ENCODE data around the gene PSAPL1.

PSAPL1 gene, protein sequence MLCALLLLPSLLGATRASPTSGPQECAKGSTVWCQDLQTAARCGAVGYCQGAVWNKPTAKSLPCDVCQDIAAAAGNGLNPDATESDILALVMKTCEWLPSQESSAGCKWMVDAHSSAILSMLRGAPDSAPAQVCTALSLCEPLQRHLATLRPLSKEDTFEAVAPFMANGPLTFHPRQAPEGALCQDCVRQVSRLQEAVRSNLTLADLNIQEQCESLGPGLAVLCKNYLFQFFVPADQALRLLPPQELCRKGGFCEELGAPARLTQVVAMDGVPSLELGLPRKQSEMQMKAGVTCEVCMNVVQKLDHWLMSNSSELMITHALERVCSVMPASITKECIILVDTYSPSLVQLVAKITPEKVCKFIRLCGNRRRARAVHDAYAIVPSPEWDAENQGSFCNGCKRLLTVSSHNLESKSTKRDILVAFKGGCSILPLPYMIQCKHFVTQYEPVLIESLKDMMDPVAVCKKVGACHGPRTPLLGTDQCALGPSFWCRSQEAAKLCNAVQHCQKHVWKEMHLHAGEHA

DNA sequence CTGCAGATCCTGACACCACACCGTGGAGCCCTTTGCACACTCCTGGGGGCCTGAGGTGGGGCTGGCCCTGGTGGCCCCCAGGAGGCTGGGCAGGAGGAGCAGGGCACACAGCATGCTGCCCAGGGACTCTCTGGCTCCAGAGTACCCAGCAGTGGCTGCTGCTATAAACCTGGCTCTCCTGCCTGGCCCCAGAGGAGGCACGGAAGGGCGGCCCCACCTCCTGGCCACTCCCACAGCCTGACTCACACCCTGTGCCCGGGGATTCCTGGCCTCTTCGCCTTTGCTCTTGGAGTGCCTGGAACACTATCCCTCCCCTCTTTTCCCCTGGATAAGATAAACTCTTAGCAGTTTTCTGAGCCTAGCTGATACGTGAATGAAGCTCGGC, at the start of gene PSAPL1:
PSAPL1 (minus strand) TSS at position 165 of the 385 bp plus-strand sequence; CDS start at position 114, 51 bp downstream.
- no peak for DNase-seq (ENCODE audit: low read depth in 2 of 2)

DNA sequence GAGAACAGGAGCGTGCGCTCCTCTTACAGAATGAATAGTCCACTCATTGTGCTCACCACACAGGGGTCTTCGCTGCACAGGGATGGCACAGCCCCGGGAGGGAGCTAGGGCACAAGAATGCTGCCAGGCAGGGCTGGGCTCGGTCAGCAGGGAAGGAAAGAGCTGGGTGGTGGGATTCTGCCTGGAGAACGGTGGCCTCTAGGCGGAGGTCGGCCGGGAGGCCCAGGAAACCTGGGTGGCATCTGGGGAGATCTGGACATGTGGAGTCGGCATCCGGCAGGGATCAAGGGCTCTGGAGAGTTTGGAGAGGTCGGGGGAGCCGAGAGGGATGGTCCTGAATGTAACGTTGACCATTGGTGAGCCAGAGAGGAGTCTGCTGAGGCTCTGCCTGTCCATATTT, 46.5 kb upstream of the PSAPL1 start:
- DNase-seq (ENCODE audit: low read depth in 2 of 2): no peak

GRCh38 chr4:7480423-7480822, 45.7 kb upstream of the PSAPL1 start:
- DNase-seq (ENCODE audit: low read depth in 2 of 2): no peak

- no peak for DNase-seq (ENCODE audit: low read depth in 2 of 2)
Measured at GRCh38 chr4:7478665-7479064, 43.9 kb upstream of the PSAPL1 start.

GRCh38 chr4:7477695-7478094, 43.0 kb upstream of the PSAPL1 start:
- DNase-seq (ENCODE audit: low read depth in 2 of 2): no peak

- no peak for DNase-seq (ENCODE audit: low read depth in 2 of 2)
Measured at GRCh38 chr4:7476820-7477219, 42.1 kb upstream of the PSAPL1 start.

- no peak for DNase-seq (ENCODE audit: low read depth in 2 of 2)
Measured at GRCh38 chr4:7475207-7475606, 40.5 kb upstream of the PSAPL1 start.

- DNase-seq (ENCODE audit: low read depth in 2 of 2): no peak
Measured at GRCh38 chr4:7474320-7474719, 39.6 kb upstream of the PSAPL1 start.

GRCh38 chr4:7473081-7473480, 38.4 kb upstream of the PSAPL1 start:
- no peak for DNase-seq (ENCODE audit: low read depth in 2 of 2)

DNA sequence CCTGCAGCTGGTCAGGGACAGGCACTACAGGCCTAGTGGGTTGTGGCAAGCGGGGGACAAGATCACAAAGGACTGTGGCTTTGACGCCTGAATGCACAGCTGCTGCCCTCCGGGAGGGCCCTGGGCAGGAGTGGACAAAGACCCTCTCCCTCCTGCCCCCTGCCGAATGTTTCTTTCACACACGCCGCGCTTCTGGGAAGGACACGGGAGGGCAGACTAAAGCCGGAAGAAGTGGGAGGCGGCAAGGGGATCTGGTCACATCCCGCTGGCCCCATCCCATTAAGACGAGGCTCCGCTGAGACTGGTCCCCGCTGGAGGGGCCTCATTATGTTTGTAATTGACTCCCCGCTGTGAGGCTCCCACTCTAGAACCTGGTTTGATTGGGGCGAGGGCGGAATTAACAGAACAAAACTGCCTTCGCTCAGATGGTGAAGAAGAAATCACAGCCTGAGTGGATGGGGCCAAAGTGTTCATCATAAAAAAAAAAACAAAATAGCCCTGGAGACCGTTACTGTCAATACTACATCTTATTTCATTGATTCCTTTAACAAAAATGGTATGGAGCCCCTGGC, 37.8 kb upstream of the PSAPL1 start:
- no peak for DNase-seq (ENCODE audit: low read depth in 2 of 2)

DNA sequence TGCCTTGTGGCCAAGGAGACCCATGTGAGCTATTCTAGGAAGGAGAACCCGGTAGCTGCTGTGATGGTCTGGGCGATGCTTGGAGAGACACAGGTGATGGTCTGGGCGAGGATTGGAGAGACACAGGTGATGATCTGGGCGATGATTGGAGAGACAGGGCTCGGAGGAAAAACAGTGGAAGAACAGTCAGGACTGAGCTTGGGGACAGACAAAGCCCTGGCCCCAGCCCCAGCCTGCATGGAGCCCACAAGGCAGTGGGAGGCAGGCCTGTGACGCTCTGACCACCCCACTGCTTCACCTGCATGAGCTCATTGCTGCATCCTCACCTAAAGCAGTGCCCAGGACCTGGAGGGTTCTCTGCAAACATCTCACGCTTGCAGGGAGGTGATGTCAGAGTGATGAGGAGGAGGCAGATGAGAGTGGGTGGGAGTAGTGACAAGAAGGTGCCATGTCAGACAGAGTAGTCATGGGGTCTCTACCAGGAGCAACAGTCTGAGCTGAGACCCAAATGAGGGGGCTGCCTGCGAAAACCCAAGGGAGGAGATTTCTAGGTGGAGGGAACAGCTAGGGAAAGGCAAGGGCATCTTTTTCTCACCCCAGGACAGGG, 35.9 kb upstream of the PSAPL1 start:
- DNase-seq (ENCODE audit: low read depth in 2 of 2): no peak

GRCh38 chr4:7470111-7470510, 35.4 kb upstream of the PSAPL1 start:
- no peak for DNase-seq (ENCODE audit: low read depth in 2 of 2)

DNA sequence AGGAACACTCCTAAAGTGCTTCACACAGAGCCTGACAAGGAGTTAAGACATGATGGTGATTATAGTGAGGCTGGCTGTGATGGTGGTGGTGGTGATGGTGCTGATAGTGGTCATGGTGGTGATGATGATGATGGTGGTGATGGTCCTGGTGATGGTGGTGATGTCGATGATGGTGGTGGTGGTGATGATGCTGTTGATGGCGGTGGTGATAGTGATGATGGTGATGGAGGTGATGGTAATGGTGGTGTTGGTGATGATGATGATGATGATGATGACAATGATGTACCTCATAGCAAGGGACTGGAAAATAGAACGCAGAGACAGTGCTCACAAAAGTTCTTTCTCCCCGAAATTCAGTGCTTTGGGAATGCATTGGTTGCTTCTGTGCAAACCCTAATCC, 34.3 kb upstream of the PSAPL1 start:
- DNase-seq (ENCODE audit: low read depth in 2 of 2): no peak

GRCh38 chr4:7467471-7467870, 32.7 kb upstream of the PSAPL1 start:
- DNase-seq (ENCODE audit: low read depth in 2 of 2): no peak

GRCh38 chr4:7466904-7467303, 32.2 kb upstream of the PSAPL1 start:
- no peak for DNase-seq (ENCODE audit: low read depth in 2 of 2)

GRCh38 chr4:7466215-7466614, 31.5 kb upstream of the PSAPL1 start:
- no peak for DNase-seq (ENCODE audit: low read depth in 2 of 2)

DNA sequence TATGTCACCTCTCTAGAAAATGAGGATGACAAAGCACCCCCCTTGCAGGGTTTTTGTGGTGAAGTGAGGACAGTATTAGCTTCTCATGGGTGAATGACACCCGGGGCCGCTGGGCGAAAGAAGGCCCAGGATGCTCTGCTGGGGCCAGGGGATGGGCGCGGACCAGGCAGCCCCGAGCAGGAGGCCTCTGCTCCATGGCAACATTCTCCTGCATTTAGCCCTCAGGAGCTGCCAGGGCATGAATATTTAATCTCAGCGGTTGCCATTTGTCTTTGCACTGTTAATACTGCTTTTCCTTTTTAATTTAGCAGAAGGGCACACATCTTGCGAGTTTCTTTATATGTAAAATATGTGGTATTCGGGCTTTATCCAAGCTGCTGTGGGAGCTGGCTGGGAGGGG, 30.3 kb upstream of the PSAPL1 start:
- no peak for DNase-seq (ENCODE audit: low read depth in 2 of 2)

DNA sequence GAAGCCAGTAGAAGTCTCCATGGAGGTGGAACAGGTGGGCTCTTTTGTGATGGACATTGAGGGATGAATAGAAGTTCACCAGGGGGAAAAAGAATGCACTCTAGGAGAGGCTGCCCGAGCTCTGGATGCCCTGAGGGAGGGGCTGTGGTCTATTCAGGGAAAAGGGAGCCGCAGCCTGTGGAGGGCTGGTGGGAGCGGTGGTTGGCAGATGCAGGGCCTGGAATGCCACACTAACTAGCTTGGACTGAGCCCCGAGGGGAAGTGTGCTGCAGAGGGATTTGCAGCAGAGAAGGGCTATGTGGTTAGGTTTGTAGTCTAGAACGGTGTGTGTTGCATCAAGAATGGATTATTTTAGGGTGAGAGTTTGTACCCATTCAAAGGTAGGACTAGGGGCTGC, 29.5 kb upstream of the PSAPL1 start:
- no peak for DNase-seq (ENCODE audit: low read depth in 2 of 2)

GRCh38 chr4:7463566-7464258, 29.0 kb upstream of the PSAPL1 start:
- DNase-seq (ENCODE audit: low read depth in 2 of 2): no peak

DNA sequence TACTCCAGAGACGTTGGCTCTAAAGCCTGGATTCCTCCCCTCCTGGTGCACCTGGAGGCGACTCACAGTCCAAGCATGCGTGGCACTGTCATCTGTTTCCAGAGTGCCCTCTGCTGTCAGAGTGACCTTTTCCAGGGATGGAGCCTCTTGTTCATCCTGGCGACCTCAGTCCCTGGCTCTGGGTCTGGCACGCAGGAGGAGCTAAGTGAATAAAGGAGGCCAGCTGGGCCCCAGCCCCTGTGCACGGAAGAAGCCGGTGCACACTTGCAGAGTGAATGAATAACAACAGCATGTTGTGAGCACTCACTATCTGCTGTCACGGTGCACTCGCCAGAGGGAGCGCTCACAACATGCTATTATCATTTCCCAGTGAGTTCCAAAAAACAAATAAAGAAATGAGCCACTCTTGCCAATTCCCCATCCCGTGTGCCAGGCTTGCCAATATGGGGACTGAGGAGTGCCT, 27.8 kb upstream of the PSAPL1 start:
- no peak for DNase-seq (ENCODE audit: low read depth in 2 of 2)

GRCh38 chr4:7461230-7461629, 26.5 kb upstream of the PSAPL1 start:
- no peak for DNase-seq (ENCODE audit: low read depth in 2 of 2)

GRCh38 chr4:7460566-7460965, 25.8 kb upstream of the PSAPL1 start:
- no peak for DNase-seq (ENCODE audit: low read depth in 2 of 2)

Data from stimulated activated CD4-positive, alpha-beta T cell treated with anti-CD3 and anti-CD28 coated beads, Interleukin-4, amount 100 ng/mL, for 48 hours (primary cell).